Loucy (cell line): ENCODE measurements around the gene ANO8.
A peak's percentile ranks its signal among the peaks of the same experiment; 100 is the strongest.

Experiments
- H2AFZ ChIP-seq: fragments of 200-600 bp; sonication (generic); 2 replicates; pipeline ENCODE4 v1.6.0; 2016; ENCODE audit warnings: antibody characterized with exemption, mild to moderate bottlenecking, low read length, moderate library complexity
- H3F3A ChIP-seq: fragments of 200-600 bp; 2 replicates; pipeline ENCODE4 v1.6.0; 2016; ENCODE audit warnings: antibody characterized with exemption, low read depth, mild to moderate bottlenecking
- H3K27me3 ChIP-seq: fragments of 200-600 bp; sonication (generic); 2 replicates; pipeline ENCODE4 v1.6.1; 2014; ENCODE audit warnings: low read length, mild to moderate bottlenecking; ENCODE audit not compliant: insufficient read depth, poor library complexity, severe bottlenecking
- H3K36me3 ChIP-seq: fragments of 200-600 bp; sonication (generic); 2 replicates; pipeline ENCODE4 v1.6.1; 2016; ENCODE audit warnings: low read length; ENCODE audit not compliant: insufficient read depth
- H3K4me1 ChIP-seq: fragments of 200-600 bp; sonication (generic); 2 replicates; pipeline ENCODE4 v1.5.1; 2014; ENCODE audit warnings: low read length, mild to moderate bottlenecking; ENCODE audit not compliant: insufficient read depth, poor library complexity, severe bottlenecking
- H3K4me2 ChIP-seq: fragments of 200-600 bp; sonication (generic); 2 replicates; pipeline ENCODE4 v1.6.0; 2014; ENCODE audit warnings: antibody characterized with exemption, low read length, low read depth, mild to moderate bottlenecking; ENCODE audit not compliant: poor library complexity, severe bottlenecking
- H3K4me3 ChIP-seq: fragments of 200-600 bp; sonication (generic); 2 replicates; pipeline ENCODE4 v1.5.1; 2014; ENCODE audit warnings: low read length, mild to moderate bottlenecking, mixed read lengths; ENCODE audit not compliant: poor library complexity, severe bottlenecking
- H3K79me2 ChIP-seq: fragments of 200-600 bp; sonication (generic); 2 replicates; pipeline ENCODE4 v1.6.1; 2014; ENCODE audit warnings: low read length; ENCODE audit not compliant: insufficient read depth
- H3K9ac ChIP-seq: fragments of 200-600 bp; sonication (generic); 2 replicates; pipeline ENCODE4 v1.6.0; 2014; ENCODE audit warnings: mild to moderate bottlenecking, low read depth, low read length, moderate library complexity; ENCODE audit not compliant: poor library complexity, severe bottlenecking
- H3K9me2 ChIP-seq: fragments of 200-600 bp; sonication (generic); replicated peaks from 2 replicates; pipeline ENCODE4 v1.6.1; 2016; ENCODE audit warnings: low read depth, low read length, mixed read lengths
- H3K9me3 ChIP-seq: fragments of 200-600 bp; sonication (generic); 2 replicates; pipeline ENCODE4 v1.6.1; 2014; ENCODE audit warnings: mild to moderate bottlenecking, antibody characterized with exemption, low read length, low read depth; ENCODE audit not compliant: insufficient read depth
- H4K20me1 ChIP-seq: fragments of 200-600 bp; sonication (generic); 2 replicates; pipeline ENCODE4 v1.6.0; 2014; ENCODE audit warnings: antibody characterized with exemption, low read length, mild to moderate bottlenecking; ENCODE audit not compliant: insufficient read depth, poor library complexity, severe bottlenecking
- EZH2phosphoT487 ChIP-seq: fragments of 200-600 bp; IDR thresholded peaks from 2 replicates; pipeline ENCODE4 v1.6.1; 2018; ENCODE audit warnings: antibody characterized with exemption, mild to moderate bottlenecking, moderate library complexity, borderline replicate concordance
- TF ChIP-seq, protein P1 (sequence below): fragments of 200-600 bp; sonication (generic); conservative IDR thresholded peaks from 2 replicates; pipeline ENCODE4 v1.5.1; 2014; ENCODE audit warnings: mild to moderate bottlenecking, antibody characterized with exemption, low read length

ANO8 gene

DNA sequence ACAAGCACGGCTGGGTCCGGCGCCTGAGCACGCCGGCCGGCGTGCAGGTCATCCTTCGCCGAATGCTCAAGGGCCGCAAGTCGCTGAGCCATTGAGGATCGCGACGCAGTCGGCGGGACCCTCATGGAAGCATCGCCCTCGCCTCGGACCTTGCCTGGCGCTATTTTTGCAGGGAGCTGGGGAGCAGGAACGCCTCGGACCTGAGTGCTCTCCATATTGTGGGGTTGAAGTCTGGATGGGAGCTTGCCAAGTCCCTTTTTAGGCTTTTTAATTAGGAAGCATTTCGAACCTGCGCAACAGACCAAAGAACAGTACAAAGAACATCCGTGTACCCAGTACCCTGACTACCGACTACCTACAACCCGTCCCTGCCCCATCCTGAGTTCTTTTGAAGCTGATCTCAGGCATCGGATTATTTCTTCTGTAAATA, 28.4 kb downstream of the ANO8 start:
- peaks cover 16% of the 10 kb centered on the region for H4K20me1 ChIP-seq
- H3K27me3 ChIP-seq = peaks cover 4% of the 10 kb centered on the region
- peak overlapping the region; percentile 93 for H3K4me3 ChIP-seq
- H3K9me2 ChIP-seq = no peaks in the 10 kb centered on the region
- peaks cover 40% of the 10 kb centered on the region for H3K4me1 ChIP-seq
- H3K9me3 ChIP-seq = no peaks in the 10 kb centered on the region
- no peak for TF ChIP-seq EZH2phosphoT487
- TF ChIP-seq, protein P1, sequence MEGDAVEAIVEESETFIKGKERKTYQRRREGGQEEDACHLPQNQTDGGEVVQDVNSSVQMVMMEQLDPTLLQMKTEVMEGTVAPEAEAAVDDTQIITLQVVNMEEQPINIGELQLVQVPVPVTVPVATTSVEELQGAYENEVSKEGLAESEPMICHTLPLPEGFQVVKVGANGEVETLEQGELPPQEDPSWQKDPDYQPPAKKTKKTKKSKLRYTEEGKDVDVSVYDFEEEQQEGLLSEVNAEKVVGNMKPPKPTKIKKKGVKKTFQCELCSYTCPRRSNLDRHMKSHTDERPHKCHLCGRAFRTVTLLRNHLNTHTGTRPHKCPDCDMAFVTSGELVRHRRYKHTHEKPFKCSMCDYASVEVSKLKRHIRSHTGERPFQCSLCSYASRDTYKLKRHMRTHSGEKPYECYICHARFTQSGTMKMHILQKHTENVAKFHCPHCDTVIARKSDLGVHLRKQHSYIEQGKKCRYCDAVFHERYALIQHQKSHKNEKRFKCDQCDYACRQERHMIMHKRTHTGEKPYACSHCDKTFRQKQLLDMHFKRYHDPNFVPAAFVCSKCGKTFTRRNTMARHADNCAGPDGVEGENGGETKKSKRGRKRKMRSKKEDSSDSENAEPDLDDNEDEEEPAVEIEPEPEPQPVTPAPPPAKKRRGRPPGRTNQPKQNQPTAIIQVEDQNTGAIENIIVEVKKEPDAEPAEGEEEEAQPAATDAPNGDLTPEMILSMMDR = no peak
- H3F3A ChIP-seq = peaks cover 9% of the 10 kb centered on the region; the same call in 1 of the 2 replicates
- peaks cover 53% of the 10 kb centered on the region for H3K79me2 ChIP-seq
- peak overlapping the region; percentile 89 for H3K4me2 ChIP-seq
- peak overlapping the region; percentile 89 for H2AFZ ChIP-seq
- peak overlapping the region; percentile 95 for H3K9ac ChIP-seq
- H3K36me3 ChIP-seq = no peaks in the 10 kb centered on the region

DNA sequence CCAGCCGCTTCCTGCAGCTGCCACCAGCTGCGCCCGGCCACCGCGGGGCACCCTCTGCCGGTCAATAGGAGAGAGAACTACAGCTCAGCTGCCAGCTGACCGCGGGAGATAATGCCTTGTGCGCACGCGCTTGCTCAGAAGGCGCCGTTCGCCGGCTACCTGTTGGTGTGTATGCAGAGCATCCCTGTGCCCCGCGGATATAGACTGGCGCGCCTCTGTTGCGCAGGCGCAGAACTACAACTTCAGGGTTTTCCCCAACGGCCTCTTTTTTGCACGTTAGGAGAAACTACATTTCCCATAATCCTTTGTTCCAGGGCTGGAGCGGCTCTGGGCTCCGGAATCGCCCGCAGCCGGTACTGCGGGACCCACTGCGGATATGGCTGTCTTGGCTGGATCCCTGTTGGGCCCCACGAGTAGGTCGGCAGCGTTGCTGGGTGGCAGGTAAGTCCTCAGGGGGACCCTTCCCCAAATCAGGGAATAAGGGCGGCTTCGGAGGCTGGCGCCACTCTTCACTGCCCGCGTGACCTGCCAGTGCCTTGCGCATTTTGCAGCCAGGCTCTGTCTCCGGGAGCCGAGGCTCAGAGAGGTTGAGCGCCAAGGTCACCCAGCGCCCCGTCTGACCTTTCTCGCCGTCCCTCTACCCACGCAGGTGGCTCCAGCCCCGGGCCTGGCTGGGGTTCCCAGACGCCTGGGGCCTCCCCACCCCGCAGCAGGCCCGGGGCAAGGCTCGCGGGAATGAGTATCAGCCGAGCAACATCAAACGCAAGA, 29.0 kb downstream of the ANO8 start, which contains the start of gene MRPL34:
Gene MRPL34, plus strand, starts transcription at position 356 of the 768 bp plus-strand sequence. Its CDS starts 21 bp downstream, at position 377.
- Histone ChIP-seq H3K27me3 (peaks cover 4% of the 10 kb centered on the region), H2AFZ (peak within 1 kb of the TSS; percentile 89), H3K9me3 (no peaks in the 10 kb centered on the region), H3F3A (peaks cover 9% of the 10 kb centered on the region; the same call in 1 of the 2 replicates), H3K79me2 (peaks cover 53% of the 10 kb centered on the region), H3K9ac (peak within 1 kb of the TSS; percentile 95), H3K4me2 (peak within 1 kb of the TSS; percentile 89), H4K20me1 (peaks cover 13% of the 10 kb centered on the region), H3K36me3 (no peaks in the 10 kb centered on the region), H3K9me2 (no peaks in the 10 kb centered on the region), H3K4me3 (peak within 1 kb of the TSS; percentile 93), H3K4me1 (peaks cover 37% of the 10 kb centered on the region)
- no peak for TF ChIP-seq EZH2phosphoT487
- TF ChIP-seq, protein P1 = peak; percentile 73

DNA sequence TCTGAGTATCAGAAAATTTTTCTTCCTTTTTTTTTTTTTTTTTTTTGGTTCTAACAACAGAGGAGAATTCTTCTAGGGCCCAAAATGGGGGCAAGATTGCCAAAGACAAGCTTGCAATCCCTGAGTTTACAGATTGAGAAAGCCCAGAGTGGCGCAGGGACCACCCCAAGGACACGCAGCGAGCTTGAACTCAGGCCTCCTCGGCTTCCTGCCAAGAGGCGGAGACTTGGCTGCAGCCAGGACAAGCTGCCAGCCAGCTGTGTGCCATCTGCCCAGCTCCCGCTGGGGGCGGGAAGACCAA, 29.5 kb downstream of the ANO8 start:
- Histone ChIP-seq H3K9me2 (no peaks in the 10 kb centered on the region), H3K4me2 (peak overlapping the region; percentile 40), H3F3A (peaks cover 9% of the 10 kb centered on the region; the same call in 1 of the 2 replicates), H3K27me3 (peaks cover 4% of the 10 kb centered on the region), H3K9ac (peak overlapping the region; percentile 49), H2AFZ (no peak overlapping the region), H3K4me3 (peak overlapping the region; percentile 27), H3K4me1 (peaks cover 31% of the 10 kb centered on the region), H3K36me3 (no peaks in the 10 kb centered on the region), H4K20me1 (peaks cover 7% of the 10 kb centered on the region), H3K79me2 (peaks cover 48% of the 10 kb centered on the region), H3K9me3 (no peaks in the 10 kb centered on the region)
- TF ChIP-seq, protein P1 = no peak
